GM23338 (cell line): Measurements from ENCODE around the gene SH3RF3. TPM values are rescaled to one million over a fixed set of nuclear protein-coding genes. Genes with fewer than 3 reads are reported as not detected.

ENCODE experiments used
- ATAC-seq: fragments of 200-7000 bp; cut with Tn5 transposase; 3 replicates; pipeline ENCODE4 v1.9.1; 2020
- DNase-seq: peaks from one replicate; pipeline ENCODE4 v3.0.0-alpha.2; 2015; ENCODE audit warnings: low spot score
- H2AFZ ChIP-seq: fragments of 200-600 bp; sonication (generic); 2 replicates; pipeline ENCODE4 v1.8.0; 2016; ENCODE audit warnings: antibody characterized with exemption, mild to moderate bottlenecking, moderate library complexity
- H3F3A ChIP-seq: fragments of 200-600 bp; sonication (generic); replicated peaks from 2 replicates; pipeline ENCODE4 v1.8.0; 2017; ENCODE audit warnings: antibody characterized with exemption, mixed run types, low read depth
- H3K27ac ChIP-seq: fragments of 200-600 bp; sonication (generic); 2 replicates; pipeline ENCODE4 v1.6.1; 2016; ENCODE audit warnings: low read depth
- H3K27me3 ChIP-seq: fragments of 200-600 bp; sonication (generic); 2 replicates; pipeline ENCODE4 v1.8.0; 2016; ENCODE audit warnings: mild to moderate bottlenecking, mixed run types, moderate library complexity; ENCODE audit not compliant: insufficient read depth
- H3K36me3 ChIP-seq: fragments of 200-600 bp; sonication (generic); 2 replicates; pipeline ENCODE4 v1.8.0; 2016; ENCODE audit warnings: mild to moderate bottlenecking; ENCODE audit not compliant: insufficient read depth
- H3K4me1 ChIP-seq: fragments of 200-600 bp; sonication (generic); 2 replicates; pipeline ENCODE4 v1.8.0; 2016; ENCODE audit warnings: mild to moderate bottlenecking, moderate library complexity; ENCODE audit not compliant: insufficient read depth
- H3K4me2 ChIP-seq: fragments of 200-600 bp; sonication (generic); 2 replicates; pipeline ENCODE4 v1.7.1; 2017; ENCODE audit warnings: mixed run types
- H3K4me3 ChIP-seq: fragments of 200-600 bp; sonication (generic); 2 replicates; pipeline ENCODE4 v1.6.1; 2016; ENCODE audit warnings: mixed run types
- H3K79me2 ChIP-seq: fragments of 200-600 bp; sonication (generic); replicated peaks from 2 replicates; pipeline ENCODE4 v1.8.0; 2017; ENCODE audit warnings: mild to moderate bottlenecking; ENCODE audit not compliant: insufficient read depth
- H3K9me2 ChIP-seq: fragments of 200-600 bp; sonication (generic); 2 replicates; pipeline ENCODE4 v1.8.0; 2017; ENCODE audit not compliant: insufficient read depth
- H4K20me1 ChIP-seq: fragments of 200-600 bp; sonication (generic); replicated peaks from 2 replicates; pipeline ENCODE4 v1.8.0; 2017; ENCODE audit warnings: mild to moderate bottlenecking; ENCODE audit not compliant: insufficient read depth
- H3K27ac Mint-ChIP-seq: 2 replicates; pipeline ENCODE4 v1.8.0; 2020; ENCODE audit warnings: inconsistent platforms, mild to moderate bottlenecking, moderate library complexity, mixed read lengths
- H3K27me3 Mint-ChIP-seq: 3 replicates; pipeline ENCODE4 v1.8.0; 2022; ENCODE audit warnings: low read depth, mild to moderate bottlenecking, moderate library complexity, mixed read lengths, inconsistent platforms; ENCODE audit not compliant: insufficient read depth, poor library complexity
- H3K36me3 Mint-ChIP-seq: 3 replicates; pipeline ENCODE4 v1.8.0; 2021; ENCODE audit warnings: low read depth, mild to moderate bottlenecking, inconsistent platforms, moderate library complexity, mixed read lengths
- H3K4me1 Mint-ChIP-seq: 3 replicates; pipeline ENCODE4 v1.8.0; 2020; ENCODE audit warnings: mild to moderate bottlenecking, inconsistent platforms, mixed read lengths
- H3K4me3 Mint-ChIP-seq: 3 replicates; pipeline ENCODE4 v1.8.0; 2021; ENCODE audit warnings: moderate library complexity, mild to moderate bottlenecking, inconsistent platforms, mixed read lengths
- H3K9me3 Mint-ChIP-seq: 3 replicates; pipeline ENCODE4 v1.8.0; 2020; ENCODE audit warnings: moderate library complexity, mild to moderate bottlenecking, inconsistent platforms, mixed read lengths
- CTCF ChIP-seq, 2 experiments: fragments of 200-600 bp in 1 of 2; sonication (generic) in 1 of 2; conservative IDR thresholded peaks; 2 replicates each; pipeline versions ENCODE4 v1.5.1 to v1.6.1; 2016 to 2017; ENCODE audit warnings: antibody characterized with exemption in 2 of 2, low read depth in 2 of 2, mild to moderate bottlenecking in 2 of 2, moderate library complexity in 1 of 2
- EZH2 ChIP-seq: fragments of 200-600 bp; sonication (generic); IDR thresholded peaks from one replicate; pipeline ENCODE4 v1.8.0; 2017; ENCODE audit warnings: antibody characterized with exemption, mild to moderate bottlenecking, low read depth; ENCODE audit not compliant: unreplicated experiment
- EZH2phosphoT487 ChIP-seq: fragments of 200-600 bp; sonication (generic); IDR thresholded peaks from one replicate; pipeline ENCODE4 v1.8.1; 2018; ENCODE audit warnings: antibody characterized with exemption; ENCODE audit not compliant: unreplicated experiment
- JUNB ChIP-seq: IDR thresholded peaks from one replicate; pipeline ENCODE4 v1.6.1; 2016; ENCODE audit warnings: antibody characterized with exemption; ENCODE audit not compliant: unreplicated experiment
- POLR2AphosphoS5 ChIP-seq: IDR thresholded peaks from 2 replicates; pipeline ENCODE4 v1.6.1; 2016; ENCODE audit warnings: antibody characterized with exemption, low read depth
- REST ChIP-seq: IDR thresholded peaks from one replicate; pipeline ENCODE4 v1.6.1; 2018; ENCODE audit warnings: antibody characterized with exemption; ENCODE audit not compliant: unreplicated experiment
- STAT1 ChIP-seq: IDR thresholded peaks from one replicate; pipeline ENCODE4 v1.6.1; 2016; ENCODE audit warnings: antibody characterized with exemption; ENCODE audit not compliant: unreplicated experiment
- ZNF114 ChIP-seq: fragments of 250-450 bp; sonication (Bioruptor Pico); IDR thresholded peaks from 2 replicates; pipeline ENCODE4 v1.5.0; 2020; ENCODE audit warnings: mild to moderate bottlenecking, moderate library complexity
- ZNF331 ChIP-seq: fragments of 250-450 bp; sonication (Bioruptor Pico); IDR thresholded peaks from 2 replicates; pipeline ENCODE4 v1.5.0; 2020; ENCODE audit warnings: low read depth, mild to moderate bottlenecking, moderate library complexity
- polyA plus RNA-seq: library from polyadenylated mRNA; unstranded; fragments of >200 nt; fragmentation: Nextera tagmentation; extraction: Ambion mirVana; gene quantifications from 2 replicates; pipeline ENCODE4 v1.2.1, GENCODE V29; 2016
- total RNA-seq: library from RNA; depleted of rRNA; stranded (reverse); fragments of >200 nt; shearing (Covaris generic); gene quantifications from 2 replicates; pipeline ENCODE4 v1.2.3, GENCODE V29; 2014

The SH3RF3 gene
- total and polyA plus RNA-seq, 2 experiments from 2014 or later, result 0.11 to 0.63 TPM

GRCh38 chr2:109542384-109542783 is 413.4 kb downstream of the SH3RF3 start (continued):
- TF ChIP-seq REST, result no peak

GRCh38 chr2:109545828-109546713 is 417.1 kb downstream of the SH3RF3 start:
- TF ChIP-seq EZH2, result no peak
- no peak for TF ChIP-seq POLR2AphosphoS5
- no peak for TF ChIP-seq ZNF114 (CRISPR knock-in tag)
- peak; percentile 88 to 94 for TF ChIP-seq CTCF (conservative IDR thresholded peaks at IDR 0.05; ENCODE audit: low read depth in 2 of 2)
- no peak for TF ChIP-seq ZNF331 (CRISPR knock-in tag)
- Histone ChIP-seq H3K4me2 (no peak overlapping the region), H3K4me3 (no peak overlapping the region), H3K79me2 (no peaks in the 10 kb centered on the region), H3F3A (no peaks in the 10 kb centered on the region), H3K4me1 (no peaks in the 10 kb centered on the region), H3K27ac (no peak overlapping the region), H3K27me3 (no peaks in the 10 kb centered on the region), H2AFZ (no peak overlapping the region), H4K20me1 (peaks cover 5% of the 10 kb centered on the region; the same call in 1 of the 2 replicates), H3K9me2 (no peaks in the 10 kb centered on the region), H3K36me3 (no peaks in the 10 kb centered on the region)
- Mint-ChIP-seq H3K4me1 (no peaks in the 10 kb centered on the region), H3K36me3 (peaks cover 11% of the 10 kb centered on the region; the same call in 1 of the 3 replicates), H3K9me3 (no peaks in the 10 kb centered on the region), H3K27ac (no peak overlapping the region), H3K4me3 (no peak overlapping the region), H3K27me3 (peaks cover 3% of the 10 kb centered on the region)
- DNase-seq (peak; percentile 73), ATAC-seq (peak; percentile 89)

GRCh38 chr2:109547280-109547679 is 418.3 kb downstream of the SH3RF3 start:
- Histone ChIP-seq H4K20me1 (peaks cover 5% of the 10 kb centered on the region; the same call in 1 of the 2 replicates), H3K27ac (no peak overlapping the region), H3F3A (no peaks in the 10 kb centered on the region), H2AFZ (no peak overlapping the region), H3K4me3 (no peak overlapping the region), H3K9me2 (no peaks in the 10 kb centered on the region), H3K27me3 (no peaks in the 10 kb centered on the region), H3K36me3 (0 out of 2 replicates have a peak, but pooled peaks cover 2% of the 10 kb centered on the region), H3K4me2 (no peak overlapping the region), H3K79me2 (no peaks in the 10 kb centered on the region), H3K4me1 (no peaks in the 10 kb centered on the region)
- H3K4me3 Mint-ChIP-seq, result no peak overlapping the region
- DNase-seq (no peak), ATAC-seq (no peak)
- peaks cover 3% of the 10 kb centered on the region for H3K27me3 Mint-ChIP-seq
- no peak overlapping the region for H3K27ac Mint-ChIP-seq
- peaks cover 20% of the 10 kb centered on the region; the same call in 2 of the 3 replicates for H3K36me3 Mint-ChIP-seq
- H3K9me3 Mint-ChIP-seq, result no peaks in the 10 kb centered on the region; the same call in 2 of the 3 replicates
- no peak for TF ChIP-seq EZH2phosphoT487
- TF ChIP-seq CTCF (conservative IDR thresholded peaks at IDR 0.05; ENCODE audit: low read depth in 2 of 2), result peak in 1 of 2 experiments; percentile 20; a peak in 1 of 4 replicates
- TF ChIP-seq ZNF114 (CRISPR knock-in tag), result no peak
- no peak for TF ChIP-seq JUNB
- TF ChIP-seq STAT1, result no peak
- no peak for TF ChIP-seq ZNF331 (CRISPR knock-in tag)
- no peak for TF ChIP-seq POLR2AphosphoS5
- no peaks in the 10 kb centered on the region for H3K4me1 Mint-ChIP-seq
